ENCODE data around the gene CYB5D1. TPM values are rescaled to one million over a fixed set of nuclear protein-coding genes. Genes with fewer than 3 reads are reported as not detected.

Gene CYB5D1
- total RNA-seq, 1 donor from 2014 or later = 6.1 TPM

DNA sequence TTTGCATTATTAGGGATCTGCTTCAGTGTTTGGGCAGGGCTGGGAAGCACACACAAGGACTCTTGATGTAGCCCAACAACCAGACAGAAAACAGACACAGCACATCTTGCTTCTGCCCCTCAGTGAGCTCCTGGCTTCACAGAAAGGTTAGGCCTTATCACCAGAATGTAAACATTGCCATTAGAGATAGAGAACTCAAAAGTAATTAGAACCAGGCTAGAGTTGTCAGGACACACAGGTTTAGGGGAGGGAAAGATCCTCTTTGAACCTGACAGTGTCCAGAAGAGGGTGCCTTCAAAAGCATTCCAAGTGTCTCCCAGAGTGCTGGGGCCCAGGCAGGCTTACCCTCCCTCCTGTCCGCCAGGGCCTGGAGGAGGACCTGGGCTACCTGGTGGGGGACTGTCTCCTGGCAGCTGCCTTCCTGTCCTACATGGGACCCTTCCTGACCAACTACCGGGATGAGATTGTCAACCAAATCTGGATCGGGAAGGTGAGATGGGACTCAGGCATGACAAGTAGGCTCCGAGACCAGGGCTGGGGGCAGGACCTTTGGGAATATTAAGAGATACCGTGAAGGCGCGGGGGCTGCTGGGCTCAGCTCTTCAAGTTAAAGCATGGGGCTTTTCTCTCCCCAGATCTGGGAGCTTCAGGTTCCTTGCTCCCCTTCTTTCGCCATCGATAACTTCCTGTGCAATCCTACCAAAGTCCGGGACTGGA, 40.7 kb upstream of the CYB5D1 start:
- no peak overlapping the region for H3K27ac Mint-ChIP-seq
- intact Hi-C loops (cut with micrococcal nuclease) = no loop called here
- ATAC-seq (ENCODE audit: low read depth) = no peak
- CTCF ChIA-PET = interaction anchor here (0.7 to 1.0 kb wide), 2 partner anchors 28 to 302 kb away, joined by 3 read pairs; no protein-coding TSS in a partner anchor
- no peaks in the 10 kb centered on the region for H3K9me3 Mint-ChIP-seq
- H3K27me3 Mint-ChIP-seq = peaks cover 2% of the 10 kb centered on the region
- H3K36me3 Mint-ChIP-seq (ENCODE audit: low read depth) = no peaks in the 10 kb centered on the region
- no peak overlapping the region for H3K4me3 Mint-ChIP-seq
- DNase-seq = no peak
- POLR2A ChIA-PET = interaction anchor here (0.6 kb wide), 1 partner anchor 101 kb away, joined by 5 read pairs; no protein-coding TSS in a partner anchor
- no peaks in the 10 kb centered on the region for H3K4me1 Mint-ChIP-seq
- TF ChIP-seq, protein P1, sequence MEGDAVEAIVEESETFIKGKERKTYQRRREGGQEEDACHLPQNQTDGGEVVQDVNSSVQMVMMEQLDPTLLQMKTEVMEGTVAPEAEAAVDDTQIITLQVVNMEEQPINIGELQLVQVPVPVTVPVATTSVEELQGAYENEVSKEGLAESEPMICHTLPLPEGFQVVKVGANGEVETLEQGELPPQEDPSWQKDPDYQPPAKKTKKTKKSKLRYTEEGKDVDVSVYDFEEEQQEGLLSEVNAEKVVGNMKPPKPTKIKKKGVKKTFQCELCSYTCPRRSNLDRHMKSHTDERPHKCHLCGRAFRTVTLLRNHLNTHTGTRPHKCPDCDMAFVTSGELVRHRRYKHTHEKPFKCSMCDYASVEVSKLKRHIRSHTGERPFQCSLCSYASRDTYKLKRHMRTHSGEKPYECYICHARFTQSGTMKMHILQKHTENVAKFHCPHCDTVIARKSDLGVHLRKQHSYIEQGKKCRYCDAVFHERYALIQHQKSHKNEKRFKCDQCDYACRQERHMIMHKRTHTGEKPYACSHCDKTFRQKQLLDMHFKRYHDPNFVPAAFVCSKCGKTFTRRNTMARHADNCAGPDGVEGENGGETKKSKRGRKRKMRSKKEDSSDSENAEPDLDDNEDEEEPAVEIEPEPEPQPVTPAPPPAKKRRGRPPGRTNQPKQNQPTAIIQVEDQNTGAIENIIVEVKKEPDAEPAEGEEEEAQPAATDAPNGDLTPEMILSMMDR (IDR thresholded peaks at IDR 0.05) = no peak

DNA sequence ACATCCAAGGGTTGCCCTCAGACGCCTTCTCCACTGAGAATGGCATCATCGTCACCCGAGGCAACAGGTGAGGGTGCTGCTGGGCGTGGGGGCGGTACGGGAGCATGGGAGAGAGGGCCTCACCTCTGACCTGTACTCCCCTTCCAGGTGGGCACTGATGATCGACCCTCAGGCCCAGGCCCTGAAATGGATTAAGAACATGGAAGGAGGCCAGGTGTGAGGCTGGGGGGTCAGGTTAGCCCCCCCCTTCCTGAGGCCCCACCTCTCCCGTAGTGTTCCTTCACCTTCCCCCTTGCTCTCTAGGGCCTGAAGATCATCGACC, 40.2 kb upstream of the CYB5D1 start:
- ChIA-PET CTCF (interaction anchor here (0.7 kb wide), 1 partner anchor 27 kb away, joined by 3 read pairs; no protein-coding TSS in a partner anchor), POLR2A (no interaction called here)
- H3K27me3 Mint-ChIP-seq = peaks cover 2% of the 10 kb centered on the region
- TF ChIP-seq, protein P1 (IDR thresholded peaks at IDR 0.05) = no peak
- H3K9me3 Mint-ChIP-seq = no peaks in the 10 kb centered on the region
- H3K27ac Mint-ChIP-seq = no peak overlapping the region
- ATAC-seq (ENCODE audit: low read depth) = no peak
- H3K36me3 Mint-ChIP-seq (ENCODE audit: low read depth) = no peaks in the 10 kb centered on the region
- no peak overlapping the region for H3K4me3 Mint-ChIP-seq
- DNase-seq = no peak
- no peaks in the 10 kb centered on the region for H3K4me1 Mint-ChIP-seq
- intact Hi-C loops (cut with micrococcal nuclease) = no loop called here

DNA sequence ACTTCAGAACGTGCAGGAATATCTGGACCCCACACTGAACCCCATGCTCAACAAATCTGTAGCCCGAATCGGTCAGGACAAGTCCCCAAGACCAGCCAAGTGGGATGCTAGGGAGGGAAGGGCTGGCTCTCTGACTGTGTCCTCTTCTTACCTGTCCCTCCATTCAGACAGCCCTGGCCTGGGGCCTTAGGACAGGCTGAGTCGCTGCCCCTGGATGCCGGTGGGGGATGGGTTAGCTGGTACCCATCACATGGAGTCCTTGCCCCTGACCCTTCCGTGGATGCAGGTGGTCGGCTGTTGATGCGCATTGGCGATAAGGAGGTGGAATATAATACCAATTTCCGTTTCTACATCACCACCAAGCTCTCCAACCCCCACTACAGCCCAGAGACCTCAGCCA, 39.8 kb upstream of the CYB5D1 start:
- H3K27ac Mint-ChIP-seq = no peak overlapping the region
- DNase-seq = no peak

DNA sequence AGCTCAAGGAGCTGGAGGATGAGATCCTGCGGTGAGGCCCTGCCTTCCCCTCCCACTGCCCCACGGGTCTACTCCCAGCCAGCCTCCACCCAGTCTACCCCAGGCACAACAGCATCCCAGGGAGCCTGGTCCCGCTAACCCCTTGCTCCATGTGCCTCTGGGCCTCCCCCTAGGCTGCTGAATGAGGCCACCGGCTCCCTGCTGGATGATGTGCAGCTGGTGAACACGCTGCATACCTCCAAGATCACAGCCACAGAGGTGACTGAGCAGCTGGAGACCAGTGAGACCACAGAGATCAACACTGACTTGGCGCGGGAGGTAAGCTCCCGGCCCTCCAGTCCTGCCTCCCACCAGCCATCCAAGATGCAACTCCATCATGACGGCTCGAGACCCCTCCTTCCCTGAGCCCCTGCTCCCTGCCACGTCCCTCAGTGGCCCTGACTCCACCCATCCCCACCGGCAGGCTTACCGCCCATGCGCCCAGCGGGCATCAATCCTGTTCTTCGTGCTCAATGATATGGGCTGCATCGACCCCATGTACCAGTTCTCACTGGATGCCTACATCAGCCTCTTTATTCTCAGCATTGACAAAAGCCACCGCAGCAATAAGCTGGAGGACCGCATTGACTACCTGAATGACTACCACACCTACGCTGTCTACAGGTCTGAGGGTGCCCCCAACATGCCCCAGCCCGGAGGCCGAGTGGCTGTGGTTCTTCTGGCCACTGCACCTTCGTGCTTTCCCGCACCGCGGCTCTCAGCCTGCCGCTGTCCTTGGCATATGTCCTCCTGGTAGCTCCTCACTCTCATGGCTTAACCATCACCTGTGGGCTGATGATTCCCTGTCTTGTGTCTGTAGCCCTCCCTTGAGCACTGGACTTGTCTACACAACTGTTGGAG, 38.8 kb upstream of the CYB5D1 start:
- TF ChIP-seq, protein P1 (IDR thresholded peaks at IDR 0.05) = no peak
- H3K4me3 Mint-ChIP-seq = no peak overlapping the region
- H3K36me3 Mint-ChIP-seq (ENCODE audit: low read depth) = no peaks in the 10 kb centered on the region
- H3K27me3 Mint-ChIP-seq = peaks cover 6% of the 10 kb centered on the region
- ChIA-PET CTCF (interaction anchor here (0.8 to 2.0 kb wide), 3 partner anchors 14 to 171 kb away, joined by 3 to 5 read pairs (median 4); no protein-coding TSS in a partner anchor), POLR2A (no interaction called here)
- H3K27ac Mint-ChIP-seq = no peak overlapping the region
- intact Hi-C loops (cut with micrococcal nuclease) = no loop called here
- no peaks in the 10 kb centered on the region for H3K4me1 Mint-ChIP-seq
- no peaks in the 10 kb centered on the region for H3K9me3 Mint-ChIP-seq
- ATAC-seq (ENCODE audit: low read depth) (no peak), DNase-seq (no peak)

More for the DNA sequence above, 39.8 kb upstream of the CYB5D1 start:
- no peaks in the 10 kb centered on the region for H3K9me3 Mint-ChIP-seq
- intact Hi-C loops (cut with micrococcal nuclease) = no loop called here
- H3K4me1 Mint-ChIP-seq = no peaks in the 10 kb centered on the region
- no peak overlapping the region for H3K4me3 Mint-ChIP-seq
- ChIA-PET POLR2A (no interaction called here), CTCF (interaction anchor here (0.8 kb wide), 1 partner anchor 13 kb away, joined by 3 read pairs; no protein-coding TSS in a partner anchor)
- ATAC-seq (ENCODE audit: low read depth) = no peak
- H3K36me3 Mint-ChIP-seq (ENCODE audit: low read depth) = no peaks in the 10 kb centered on the region
- no peaks in the 10 kb centered on the region for H3K27me3 Mint-ChIP-seq
- TF ChIP-seq, protein P1 (IDR thresholded peaks at IDR 0.05) = no peak

DNA sequence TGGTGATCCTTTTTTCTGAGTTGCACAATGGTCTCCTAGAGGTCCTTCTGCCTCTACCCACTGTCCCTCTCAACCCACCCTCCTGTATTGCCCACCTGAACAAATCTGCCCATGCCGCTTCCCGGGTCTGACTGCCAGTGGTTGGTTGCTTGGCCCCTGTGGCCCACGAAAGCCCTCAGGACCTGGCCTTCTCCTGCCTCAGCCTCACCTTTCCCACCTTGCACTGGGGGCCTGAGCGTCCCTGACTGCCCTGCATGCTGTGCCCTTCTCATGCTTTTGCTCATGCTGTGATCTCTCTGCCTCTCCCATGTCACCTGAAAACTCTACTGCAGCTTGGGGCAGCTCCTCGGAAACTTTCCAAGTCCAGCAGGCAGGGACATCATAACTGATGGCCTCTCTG, 37.6 kb upstream of the CYB5D1 start:
- TF ChIP-seq, protein P1 (IDR thresholded peaks at IDR 0.05) = no peak
- DNase-seq (no peak), ATAC-seq (ENCODE audit: low read depth) (no peak)
- H3K4me3 Mint-ChIP-seq = no peak overlapping the region
- H3K27ac Mint-ChIP-seq = no peak overlapping the region
- ChIA-PET CTCF (interaction anchor here (0.6 to 2.0 kb wide), 4 partner anchors 12 to 170 kb away, joined by 3 to 7 read pairs (median 4); no protein-coding TSS in a partner anchor), POLR2A (no interaction called here)
- H3K9me3 Mint-ChIP-seq = no peaks in the 10 kb centered on the region
- intact Hi-C loops (cut with micrococcal nuclease) = no loop called here
- H3K27me3 Mint-ChIP-seq = peaks cover 7% of the 10 kb centered on the region
- H3K4me1 Mint-ChIP-seq = no peaks in the 10 kb centered on the region
- no peaks in the 10 kb centered on the region for H3K36me3 Mint-ChIP-seq (ENCODE audit: low read depth)

Data from activated B cell treated with CpG ODN at 0.5 μM for 24 hours (primary cell).